ENCODE results near the gene ANTKMT.

ANTKMT gene

DNA sequence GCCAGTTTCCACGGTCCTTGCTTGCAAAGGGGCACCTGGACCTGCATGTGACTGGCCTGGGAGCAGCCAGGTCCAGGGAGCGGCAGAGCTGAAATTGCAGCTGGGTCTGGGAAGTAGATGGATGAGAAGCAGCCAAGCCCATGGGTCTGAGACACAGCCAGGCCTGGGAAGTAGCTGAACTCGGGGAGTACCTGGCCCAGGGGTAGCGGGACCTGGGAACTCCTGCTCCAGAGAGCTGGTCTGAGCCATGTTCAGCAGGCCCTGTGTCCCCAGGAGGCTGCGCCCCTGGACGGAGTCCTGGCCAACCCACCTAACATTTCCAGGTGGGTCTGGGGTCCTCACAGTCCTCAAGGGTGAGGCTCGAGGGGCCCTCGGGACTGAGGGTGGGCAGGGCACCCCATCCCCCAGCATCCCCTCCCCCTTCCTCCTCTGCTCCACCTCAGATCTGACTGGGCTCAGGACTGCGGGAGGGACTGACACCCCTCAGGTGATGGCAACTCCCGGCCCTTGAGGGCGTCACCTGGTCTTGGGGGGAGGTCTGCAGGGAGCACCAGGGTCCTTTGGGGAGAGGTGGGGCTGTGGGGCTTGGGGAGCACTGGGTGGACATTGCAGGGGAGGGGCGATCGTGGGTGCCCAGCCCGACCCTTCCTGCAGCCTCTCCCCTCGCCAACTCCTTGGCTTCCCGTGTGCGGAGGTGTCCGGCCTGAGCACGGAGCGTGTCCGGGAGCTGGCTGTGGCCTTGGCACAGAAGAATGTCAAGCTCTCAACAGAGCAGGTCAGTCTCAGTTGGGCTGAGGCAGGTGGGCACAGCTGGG, 42.6 kb downstream of the ANTKMT start:
- Histone ChIP-seq H3K4me2 (ENCODE audit: low read length) (no peak overlapping the region), H3K79me1 (ENCODE audit: low read length) (no peaks in the 10 kb centered on the region), H2BK120ac (ENCODE audit: low read depth, low read length) (no peak overlapping the region), H2BK15ac (replicated peaks; ENCODE audit: low read depth) (no peak overlapping the region), H3K56ac (ENCODE audit: low read length) (no peak overlapping the region), H3K36me3 (ENCODE audit: control insufficient read depth, insufficient read depth, low read length) (no peaks in the 10 kb centered on the region), H3K4me3 (ENCODE audit: low read length) (no peak overlapping the region), H3K18ac (ENCODE audit: low read length) (no peak overlapping the region), H3K23ac (ENCODE audit: low read length) (no peak overlapping the region), H4K5ac (ENCODE audit: low read length) (no peak overlapping the region), H3K79me2 (ENCODE audit: control insufficient read depth, insufficient read depth, low read length) (no peaks in the 10 kb centered on the region), H3K4me1 (ENCODE audit: control insufficient read depth, low read depth, low read length) (no peaks in the 10 kb centered on the region), H3K4ac (ENCODE audit: low read depth, low read length) (no peak overlapping the region), H4K8ac (ENCODE audit: low read depth, low read length) (no peak overlapping the region), H3K27me3 (ENCODE audit: insufficient read depth, low read length, poor library complexity) (no peaks in the 10 kb centered on the region), H2BK5ac (ENCODE audit: low read length) (no peak overlapping the region), H3K9ac (ENCODE audit: low read length) (no peak overlapping the region), H3K27ac (ENCODE audit: low read depth, low read length) (no peak overlapping the region), H2AK5ac (ENCODE audit: low read length) (no peak overlapping the region)
- no peak for DNase-seq
- WGBS (ENCODE audit: extremely low coverage, insufficient coverage, low lambda C conversion rate): no CpG with 5 or more reads among the region's 21 CpGs

GRCh38 chr16:764184-764750, 43.3 kb downstream of the ANTKMT start:
- no CpG with 5 or more reads among the region's 20 CpGs for WGBS (ENCODE audit: extremely low coverage, insufficient coverage, low lambda C conversion rate)
- H3K9ac ChIP-seq (ENCODE audit: low read length): no peak overlapping the region
- no peaks in the 10 kb centered on the region for H3K36me3 ChIP-seq (ENCODE audit: control insufficient read depth, insufficient read depth, low read length)
- H3K56ac ChIP-seq (ENCODE audit: low read length): no peak overlapping the region
- no peak overlapping the region for H3K18ac ChIP-seq (ENCODE audit: low read length)
- no peak overlapping the region for H3K4me2 ChIP-seq (ENCODE audit: low read length)
- no peak for DNase-seq
- no peak overlapping the region for H3K23ac ChIP-seq (ENCODE audit: low read length)
- no peak overlapping the region for H3K27ac ChIP-seq (ENCODE audit: low read depth, low read length)
- no peaks in the 10 kb centered on the region for H3K79me1 ChIP-seq (ENCODE audit: low read length)
- H2BK5ac ChIP-seq (ENCODE audit: low read length): no peak overlapping the region
- no peak overlapping the region for H2BK15ac ChIP-seq (replicated peaks; ENCODE audit: low read depth)
- no peaks in the 10 kb centered on the region for H3K4me1 ChIP-seq (ENCODE audit: control insufficient read depth, low read depth, low read length)
- no peaks in the 10 kb centered on the region for H3K27me3 ChIP-seq (ENCODE audit: insufficient read depth, low read length, poor library complexity)
- H4K5ac ChIP-seq (ENCODE audit: low read length): no peak overlapping the region
- H3K79me2 ChIP-seq (ENCODE audit: control insufficient read depth, insufficient read depth, low read length): no peaks in the 10 kb centered on the region
- no peak overlapping the region for H2AK5ac ChIP-seq (ENCODE audit: low read length)
- H2BK120ac ChIP-seq (ENCODE audit: low read depth, low read length): no peak overlapping the region
- no peak overlapping the region for H3K4ac ChIP-seq (ENCODE audit: low read depth, low read length)
- H4K8ac ChIP-seq (ENCODE audit: low read depth, low read length): no peak overlapping the region
- no peak overlapping the region for H3K4me3 ChIP-seq (ENCODE audit: low read length)

GRCh38 chr16:764848-765487, 44.0 kb downstream of the ANTKMT start:
- H4K5ac ChIP-seq (ENCODE audit: low read length): no peak overlapping the region
- no peaks in the 10 kb centered on the region for H3K79me2 ChIP-seq (ENCODE audit: control insufficient read depth, insufficient read depth, low read length)
- no peak overlapping the region for H4K8ac ChIP-seq (ENCODE audit: low read depth, low read length)
- H3K18ac ChIP-seq (ENCODE audit: low read length): no peak overlapping the region
- no peak overlapping the region for H2BK5ac ChIP-seq (ENCODE audit: low read length)
- H3K27me3 ChIP-seq (ENCODE audit: insufficient read depth, low read length, poor library complexity): no peaks in the 10 kb centered on the region
- no peaks in the 10 kb centered on the region for H3K4me1 ChIP-seq (ENCODE audit: control insufficient read depth, low read depth, low read length)
- no peaks in the 10 kb centered on the region for H3K79me1 ChIP-seq (ENCODE audit: low read length)
- no peak overlapping the region for H3K56ac ChIP-seq (ENCODE audit: low read length)
- no CpG with 5 or more reads among the region's 38 CpGs for WGBS (ENCODE audit: extremely low coverage, insufficient coverage, low lambda C conversion rate)
- H3K27ac ChIP-seq (ENCODE audit: low read depth, low read length): no peak overlapping the region
- H3K9ac ChIP-seq (ENCODE audit: low read length): no peak overlapping the region
- no peak overlapping the region for H2AK5ac ChIP-seq (ENCODE audit: low read length)
- H3K4me2 ChIP-seq (ENCODE audit: low read length): no peak overlapping the region
- no peak overlapping the region for H2BK15ac ChIP-seq (replicated peaks; ENCODE audit: low read depth)
- no peaks in the 10 kb centered on the region for H3K36me3 ChIP-seq (ENCODE audit: control insufficient read depth, insufficient read depth, low read length)
- no peak overlapping the region for H2BK120ac ChIP-seq (ENCODE audit: low read depth, low read length)
- H3K4ac ChIP-seq (ENCODE audit: low read depth, low read length): no peak overlapping the region
- no peak overlapping the region for H3K4me3 ChIP-seq (ENCODE audit: low read length)
- no peak for DNase-seq
- H3K23ac ChIP-seq (ENCODE audit: low read length): no peak overlapping the region

DNA sequence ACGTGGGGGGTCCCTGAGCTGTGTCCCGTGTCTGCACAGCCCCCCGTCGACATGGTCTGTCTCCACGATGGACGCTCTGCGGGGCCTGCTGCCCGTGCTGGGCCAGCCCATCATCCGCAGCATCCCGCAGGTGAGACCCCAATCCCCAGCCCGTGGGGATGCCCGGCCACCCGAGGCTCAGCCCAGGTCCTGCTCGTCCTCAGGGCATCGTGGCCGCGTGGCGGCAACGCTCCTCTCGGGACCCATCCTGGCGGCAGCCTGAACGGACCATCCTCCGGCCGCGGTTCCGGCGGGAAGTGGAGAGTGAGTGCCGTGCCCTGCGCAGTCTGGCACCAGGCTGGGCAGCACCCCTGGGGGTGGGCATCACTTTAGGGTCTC, 44.5 kb downstream of the ANTKMT start:
- WGBS (ENCODE audit: extremely low coverage, insufficient coverage, low lambda C conversion rate): no CpG with 5 or more reads among the region's 29 CpGs
- Histone ChIP-seq H3K4me3 (ENCODE audit: low read length) (no peak overlapping the region), H3K18ac (ENCODE audit: low read length) (no peak overlapping the region), H3K4me1 (ENCODE audit: control insufficient read depth, low read depth, low read length) (no peaks in the 10 kb centered on the region), H3K79me2 (ENCODE audit: control insufficient read depth, insufficient read depth, low read length) (no peaks in the 10 kb centered on the region), H2BK120ac (ENCODE audit: low read depth, low read length) (no peak overlapping the region), H2BK15ac (replicated peaks; ENCODE audit: low read depth) (no peak overlapping the region), H2BK5ac (ENCODE audit: low read length) (no peak overlapping the region), H3K56ac (ENCODE audit: low read length) (no peak overlapping the region), H3K27me3 (ENCODE audit: insufficient read depth, low read length, poor library complexity) (no peaks in the 10 kb centered on the region), H3K4ac (ENCODE audit: low read depth, low read length) (no peak overlapping the region), H3K36me3 (ENCODE audit: control insufficient read depth, insufficient read depth, low read length) (no peaks in the 10 kb centered on the region), H3K23ac (ENCODE audit: low read length) (no peak overlapping the region), H4K5ac (ENCODE audit: low read length) (no peak overlapping the region), H3K9ac (ENCODE audit: low read length) (no peak overlapping the region), H3K79me1 (ENCODE audit: low read length) (no peaks in the 10 kb centered on the region), H4K8ac (ENCODE audit: low read depth, low read length) (no peak overlapping the region), H3K4me2 (ENCODE audit: low read length) (no peak overlapping the region), H2AK5ac (ENCODE audit: low read length) (no peak overlapping the region), H3K27ac (ENCODE audit: low read depth, low read length) (no peak overlapping the region)
- DNase-seq: no peak

- no CpG with 5 or more reads among the region's 29 CpGs for WGBS (ENCODE audit: extremely low coverage, insufficient coverage, low lambda C conversion rate)
- H3K56ac ChIP-seq (ENCODE audit: low read length): no peak overlapping the region
- no peak overlapping the region for H4K5ac ChIP-seq (ENCODE audit: low read length)
- no peak overlapping the region for H2BK120ac ChIP-seq (ENCODE audit: low read depth, low read length)
- H2AK5ac ChIP-seq (ENCODE audit: low read length): no peak overlapping the region
- H3K79me2 ChIP-seq (ENCODE audit: control insufficient read depth, insufficient read depth, low read length): no peaks in the 10 kb centered on the region
- no peak overlapping the region for H3K9ac ChIP-seq (ENCODE audit: low read length)
- H3K79me1 ChIP-seq (ENCODE audit: low read length): no peaks in the 10 kb centered on the region
- H3K4me1 ChIP-seq (ENCODE audit: control insufficient read depth, low read depth, low read length): no peaks in the 10 kb centered on the region
- H3K4me2 ChIP-seq (ENCODE audit: low read length): no peak overlapping the region
- no peaks in the 10 kb centered on the region for H3K36me3 ChIP-seq (ENCODE audit: control insufficient read depth, insufficient read depth, low read length)
- DNase-seq: no peak
- H4K8ac ChIP-seq (ENCODE audit: low read depth, low read length): no peak overlapping the region
- H3K18ac ChIP-seq (ENCODE audit: low read length): no peak overlapping the region
- no peak overlapping the region for H3K23ac ChIP-seq (ENCODE audit: low read length)
- H3K4ac ChIP-seq (ENCODE audit: low read depth, low read length): no peak overlapping the region
- no peaks in the 10 kb centered on the region for H3K27me3 ChIP-seq (ENCODE audit: insufficient read depth, low read length, poor library complexity)
- no peak overlapping the region for H3K27ac ChIP-seq (ENCODE audit: low read depth, low read length)
- H2BK5ac ChIP-seq (ENCODE audit: low read length): no peak overlapping the region
- H3K4me3 ChIP-seq (ENCODE audit: low read length): no peak overlapping the region
- no peak overlapping the region for H2BK15ac ChIP-seq (replicated peaks; ENCODE audit: low read depth)
These were observed 45.3 kb downstream of the ANTKMT start for GRCh38 chr16:766008-766819.

Measured in mesendoderm (in vitro differentiated cells).